GM12878 (cell line): ENCODE measurements around the gene ID3. TPM values are rescaled to one million over a fixed set of nuclear protein-coding genes. Genes with fewer than 3 reads are reported as not detected.

ENCODE experiments used
- ATF7 ChIP-seq: fragments of 450-650 bp; IDR thresholded peaks from 2 replicates; pipeline ENCODE4 v1.6.1; 2016; ENCODE audit warnings: low read depth, mild to moderate bottlenecking
- CHD4 ChIP-seq: fragments of 200-600 bp; sonication (generic); IDR thresholded peaks from 2 replicates; pipeline ENCODE4 v1.6.1; 2016; ENCODE audit warnings: mild to moderate bottlenecking
- FOS ChIP-seq: IDR thresholded peaks from 3 replicates; pipeline ENCODE4 v1.6.1; 2011; ENCODE audit warnings: borderline replicate concordance; ENCODE audit not compliant: insufficient read length; ENCODE audit errors: extremely low read depth
- FOXK2 ChIP-seq: fragments of 450-650 bp; IDR thresholded peaks from 2 replicates; pipeline ENCODE4 v1.6.1; 2017; ENCODE audit warnings: mild to moderate bottlenecking, moderate library complexity
- GABPA ChIP-seq: IDR thresholded peaks from 2 replicates; pipeline ENCODE4 v1.6.1; 2014; ENCODE audit warnings: antibody characterized with exemption, low read depth, mild to moderate bottlenecking, inconsistent platforms
- HDAC6 ChIP-seq: fragments of 200-600 bp; sonication (generic); IDR thresholded peaks from one replicate; pipeline ENCODE4 v1.8.0; 2017; ENCODE audit warnings: antibody characterized with exemption; ENCODE audit not compliant: unreplicated experiment
- JUNB ChIP-seq: IDR thresholded peaks from 2 replicates; pipeline ENCODE4 v1.6.1; 2016; ENCODE audit warnings: antibody characterized with exemption, mild to moderate bottlenecking
- KLF5 ChIP-seq: fragments of 450-650 bp; IDR thresholded peaks from 2 replicates; pipeline ENCODE4 v1.6.1; 2014; ENCODE audit warnings: mild to moderate bottlenecking; ENCODE audit not compliant: partially characterized antibody
- MXI1 ChIP-seq: fragments of 150-350 bp; IDR thresholded peaks from 2 replicates; pipeline ENCODE4 v1.6.1; 2011; ENCODE audit warnings: low read depth, mild to moderate bottlenecking, inconsistent platforms, low read length, improper control_type of control experiment
- MYB ChIP-seq: fragments of 150-350 bp; IDR thresholded peaks from 2 replicates; pipeline ENCODE4 v1.6.1; 2014; ENCODE audit warnings: mild to moderate bottlenecking, low read depth, low read length, borderline replicate concordance
- NRF1 ChIP-seq: conservative IDR thresholded peaks from 2 replicates; pipeline ENCODE4 v1.6.1; 2011; ENCODE audit warnings: mild to moderate bottlenecking, low read depth, low read length, improper control_type of control experiment
- RAD51 ChIP-seq: fragments of 450-650 bp; IDR thresholded peaks from 2 replicates; pipeline ENCODE4 v1.6.1; 2016; ENCODE audit warnings: moderate library complexity, mild to moderate bottlenecking, inconsistent platforms
- SMC3 ChIP-seq: IDR thresholded peaks from 2 replicates; pipeline ENCODE4 v1.6.1; 2011; ENCODE audit warnings: low read length, improper control_type of control experiment, borderline replicate concordance
- SRF ChIP-seq, 2 experiments: IDR thresholded peaks; 2 replicates each; pipeline ENCODE4 v1.6.1; 2011; ENCODE audit warnings: low read depth in 2 of 2, low read length in 2 of 2, mild to moderate bottlenecking in 1 of 2, moderate library complexity in 1 of 2
- STAT3 ChIP-seq: IDR thresholded peaks from 2 replicates; pipeline ENCODE4 v1.6.1; 2011; ENCODE audit warnings: low read depth, low read length, improper control_type of control experiment
- TCF12 ChIP-seq: IDR thresholded peaks from 2 replicates; pipeline ENCODE4 v1.6.1; 2011; ENCODE audit warnings: low read depth, mild to moderate bottlenecking, low read length
- TCF7 ChIP-seq: IDR thresholded peaks from 2 replicates; pipeline ENCODE4 v1.6.1; 2014; ENCODE audit warnings: antibody characterized with exemption, borderline replicate concordance
- ZNF207 ChIP-seq: fragments of 450-650 bp; IDR thresholded peaks from 2 replicates; pipeline ENCODE4 v1.6.1; 2014; ENCODE audit warnings: antibody characterized with exemption, mild to moderate bottlenecking, borderline replicate concordance
- ZNF592 ChIP-seq: fragments of 450-650 bp; IDR thresholded peaks from 2 replicates; pipeline ENCODE4 v1.6.1; 2017; ENCODE audit warnings: mild to moderate bottlenecking, moderate library complexity
- polyA plus RNA-seq, 11 experiments: library from polyadenylated mRNA; depleted of rRNA in 4 of 11; unstranded in 6 of 11; stranded (reverse) in 5 of 11; fragments of >200 nt; fragmentation: Nextera tagmentation in 4 of 11; fragmentation: Illumina TruSeq in 1 of 11; extraction: Ambion mirVana in 4 of 11; extraction: Trizol in 1 of 11; gene quantifications; 1 replicate in 1 of 11; 2 replicates in 10 of 11; pipeline versions ENCODE4 v1.2.1 to v1.2.3, GENCODE V29; 2011 to 2016; ENCODE audit warnings: inconsistent platforms in 2 of 11, missing spikeins in 2 of 11, low read depth in 1 of 11
- total RNA-seq, 4 experiments: library from RNA; depleted of rRNA in 3 of 4; stranded (reverse); fragments of >200 nt in 3 of 4; fragmentation: Illumina TruSeq in 1 of 4; extraction: Trizol in 1 of 4; gene quantifications; 2 replicates each; pipeline versions ENCODE4 v1.2.1 to v1.2.3, GENCODE V29; 2013 to 2021
- TF ChIP-seq, protein P1 (sequence below): IDR thresholded peaks from 2 replicates; pipeline ENCODE4 v1.6.1; 2012; ENCODE audit warnings: improper control_type of control experiment, low read depth, low read length; ENCODE audit not compliant: insufficient replicate concordance
- TF ChIP-seq, protein P2 (sequence below): fragments of 150-350 bp; IDR thresholded peaks from 2 replicates; pipeline ENCODE4 v1.6.1; 2014; ENCODE audit warnings: mild to moderate bottlenecking, low read depth, low read length

ID3 gene
- total and polyA plus RNA-seq, 10 of the 15 experiments (the other 5 are each of a cell fraction or from before 2014, with no cell fraction given) = 42.7 to 475 (median 207) TPM

DNA sequence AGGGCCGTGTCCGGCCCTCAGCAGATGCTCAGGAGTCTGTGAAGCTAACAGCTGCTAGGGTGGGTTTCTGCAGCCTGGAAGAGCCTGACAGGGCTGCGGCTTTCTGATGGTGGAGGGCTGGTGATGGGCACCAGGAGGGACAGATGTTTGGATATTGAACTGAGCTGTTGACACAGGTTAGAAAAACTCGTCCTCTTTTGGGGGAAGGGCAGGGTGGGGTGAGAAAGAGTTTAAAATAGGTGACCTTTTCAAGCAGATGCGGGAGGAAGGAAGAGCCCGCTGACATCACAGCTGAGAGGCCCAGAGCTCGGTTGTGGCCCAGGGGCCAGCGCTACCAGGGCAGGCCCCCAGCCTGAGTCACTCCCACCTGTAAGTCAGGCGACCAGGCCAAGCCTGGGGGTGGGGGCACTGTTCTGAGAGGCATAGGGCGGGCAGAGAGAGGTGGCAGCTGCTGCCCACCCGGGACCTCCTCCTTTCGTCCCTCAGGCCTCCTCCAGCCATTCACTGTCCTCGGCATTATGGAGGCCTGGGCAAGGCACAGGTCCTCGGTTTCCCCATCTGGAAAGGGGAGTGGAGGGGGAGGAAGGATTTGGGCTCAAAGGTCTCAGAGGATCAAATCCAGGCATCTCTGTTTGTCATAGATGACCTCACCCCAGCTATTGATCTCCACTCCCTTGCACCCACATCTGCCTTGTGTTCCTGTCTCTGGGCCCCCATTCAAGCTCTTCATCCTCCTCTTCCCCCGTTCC lies 32.3 kb upstream of the ID3 start (continued):
- TF ChIP-seq, protein P1, sequence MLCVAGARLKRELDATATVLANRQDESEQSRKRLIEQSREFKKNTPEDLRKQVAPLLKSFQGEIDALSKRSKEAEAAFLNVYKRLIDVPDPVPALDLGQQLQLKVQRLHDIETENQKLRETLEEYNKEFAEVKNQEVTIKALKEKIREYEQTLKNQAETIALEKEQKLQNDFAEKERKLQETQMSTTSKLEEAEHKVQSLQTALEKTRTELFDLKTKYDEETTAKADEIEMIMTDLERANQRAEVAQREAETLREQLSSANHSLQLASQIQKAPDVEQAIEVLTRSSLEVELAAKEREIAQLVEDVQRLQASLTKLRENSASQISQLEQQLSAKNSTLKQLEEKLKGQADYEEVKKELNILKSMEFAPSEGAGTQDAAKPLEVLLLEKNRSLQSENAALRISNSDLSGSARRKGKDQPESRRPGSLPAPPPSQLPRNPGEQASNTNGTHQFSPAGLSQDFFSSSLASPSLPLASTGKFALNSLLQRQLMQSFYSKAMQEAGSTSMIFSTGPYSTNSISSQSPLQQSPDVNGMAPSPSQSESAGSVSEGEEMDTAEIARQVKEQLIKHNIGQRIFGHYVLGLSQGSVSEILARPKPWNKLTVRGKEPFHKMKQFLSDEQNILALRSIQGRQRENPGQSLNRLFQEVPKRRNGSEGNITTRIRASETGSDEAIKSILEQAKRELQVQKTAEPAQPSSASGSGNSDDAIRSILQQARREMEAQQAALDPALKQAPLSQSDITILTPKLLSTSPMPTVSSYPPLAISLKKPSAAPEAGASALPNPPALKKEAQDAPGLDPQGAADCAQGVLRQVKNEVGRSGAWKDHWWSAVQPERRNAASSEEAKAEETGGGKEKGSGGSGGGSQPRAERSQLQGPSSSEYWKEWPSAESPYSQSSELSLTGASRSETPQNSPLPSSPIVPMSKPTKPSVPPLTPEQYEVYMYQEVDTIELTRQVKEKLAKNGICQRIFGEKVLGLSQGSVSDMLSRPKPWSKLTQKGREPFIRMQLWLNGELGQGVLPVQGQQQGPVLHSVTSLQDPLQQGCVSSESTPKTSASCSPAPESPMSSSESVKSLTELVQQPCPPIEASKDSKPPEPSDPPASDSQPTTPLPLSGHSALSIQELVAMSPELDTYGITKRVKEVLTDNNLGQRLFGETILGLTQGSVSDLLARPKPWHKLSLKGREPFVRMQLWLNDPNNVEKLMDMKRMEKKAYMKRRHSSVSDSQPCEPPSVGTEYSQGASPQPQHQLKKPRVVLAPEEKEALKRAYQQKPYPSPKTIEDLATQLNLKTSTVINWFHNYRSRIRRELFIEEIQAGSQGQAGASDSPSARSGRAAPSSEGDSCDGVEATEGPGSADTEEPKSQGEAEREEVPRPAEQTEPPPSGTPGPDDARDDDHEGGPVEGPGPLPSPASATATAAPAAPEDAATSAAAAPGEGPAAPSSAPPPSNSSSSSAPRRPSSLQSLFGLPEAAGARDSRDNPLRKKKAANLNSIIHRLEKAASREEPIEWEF = no peak
- TF ChIP-seq CHD4 = no peak
- no peak for TF ChIP-seq ZNF592
- no peak for TF ChIP-seq NRF1
- no peak for TF ChIP-seq HDAC6
- TF ChIP-seq SMC3 = no peak
- no peak for TF ChIP-seq ZNF207
- TF ChIP-seq TCF7 = no peak
- TF ChIP-seq FOS = no peak
- no peak for TF ChIP-seq GABPA
- TF ChIP-seq MXI1 = peak; percentile 27; the same call in 1 of the 2 replicates
- peak; percentile 22 for TF ChIP-seq KLF5
- no peak for TF ChIP-seq STAT3
- TF ChIP-seq JUNB = no peak; the same call in 1 of the 2 replicates
- no peak for TF ChIP-seq MYB
- peak; percentile 52; the same call in 1 of the 2 replicates for TF ChIP-seq TCF12
- TF ChIP-seq, protein P2, sequence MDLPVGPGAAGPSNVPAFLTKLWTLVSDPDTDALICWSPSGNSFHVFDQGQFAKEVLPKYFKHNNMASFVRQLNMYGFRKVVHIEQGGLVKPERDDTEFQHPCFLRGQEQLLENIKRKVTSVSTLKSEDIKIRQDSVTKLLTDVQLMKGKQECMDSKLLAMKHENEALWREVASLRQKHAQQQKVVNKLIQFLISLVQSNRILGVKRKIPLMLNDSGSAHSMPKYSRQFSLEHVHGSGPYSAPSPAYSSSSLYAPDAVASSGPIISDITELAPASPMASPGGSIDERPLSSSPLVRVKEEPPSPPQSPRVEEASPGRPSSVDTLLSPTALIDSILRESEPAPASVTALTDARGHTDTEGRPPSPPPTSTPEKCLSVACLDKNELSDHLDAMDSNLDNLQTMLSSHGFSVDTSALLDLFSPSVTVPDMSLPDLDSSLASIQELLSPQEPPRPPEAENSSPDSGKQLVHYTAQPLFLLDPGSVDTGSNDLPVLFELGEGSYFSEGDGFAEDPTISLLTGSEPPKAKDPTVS = no peak
- no peak for TF ChIP-seq SRF (IDR thresholded peaks at IDR 0.05; ENCODE audit: low read depth in 2 of 2, low read length in 2 of 2)
- TF ChIP-seq FOXK2 = no peak
- peak; percentile 78; the same call in 1 of the 2 replicates for TF ChIP-seq ATF7
- TF ChIP-seq RAD51 = no peak
